ENCODE data around the gene CDC42. TPM values are rescaled to one million over a fixed set of nuclear protein-coding genes. Genes with fewer than 3 reads are reported as not detected.

The CDC42 gene
- total and polyA plus RNA-seq, 2 of the 4 experiments (the other 2 are of a cell fraction): 162 to 609 TPM

DNA sequence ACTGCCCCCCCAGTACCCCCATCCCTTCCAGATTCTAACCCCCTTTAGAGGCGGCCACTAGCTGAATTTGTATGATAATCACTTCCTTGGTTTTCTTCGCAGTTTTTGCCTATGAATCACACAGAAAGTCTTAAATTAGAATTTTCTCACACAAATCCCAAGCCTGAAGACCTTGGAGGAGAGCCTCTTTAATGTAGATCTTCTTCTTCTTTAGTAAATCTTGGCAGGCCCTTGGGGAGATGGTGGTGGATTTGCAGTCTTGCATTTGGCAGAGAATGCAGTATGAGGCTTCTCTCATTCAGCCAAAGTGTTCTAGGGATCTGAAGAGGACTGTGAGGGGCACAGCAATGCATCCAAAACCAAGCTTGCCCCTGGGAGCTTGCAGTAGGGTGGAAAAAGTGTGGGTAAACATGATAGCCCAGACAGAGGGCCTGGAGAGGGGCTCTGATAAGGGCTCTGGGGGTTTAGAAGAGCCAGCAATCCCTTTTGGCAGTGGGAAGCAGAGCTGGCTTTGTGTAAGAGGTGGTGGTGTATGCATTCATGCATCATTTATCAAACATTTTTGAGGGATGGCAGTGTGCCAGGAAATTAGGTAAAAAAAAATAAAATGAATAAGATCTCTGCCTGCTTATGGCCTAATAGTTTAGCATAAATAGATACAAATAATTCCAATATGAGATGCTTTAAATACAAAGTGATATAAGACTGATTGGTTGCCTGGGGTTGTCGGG, 7.7 kb upstream of the CDC42 start:
- Histone ChIP-seq H4K91ac (ENCODE audit: insufficient read depth, low read depth, low read length) (no peak overlapping the region), H2BK20ac (ENCODE audit: low read depth, low read length) (no peak overlapping the region), H3K4me3 (ENCODE audit: insufficient read depth, low read depth, low read length) (no peak overlapping the region), H4K5ac (ENCODE audit: low read depth, low read length) (no peak overlapping the region), H3K36me3 (ENCODE audit: control insufficient read depth, insufficient read depth, low read length) (no peaks in the 10 kb centered on the region), H4K20me1 (ENCODE audit: insufficient read depth, low read length) (no peaks in the 10 kb centered on the region), H3K79me1 (ENCODE audit: low read depth in 1 of 2, low read length in 2 of 2) (no peaks in the 10 kb centered on the region), H2AFZ (replicated peaks; ENCODE audit: low read length, poor library complexity) (no peak overlapping the region), H3K9me3 (ENCODE audit: control insufficient read depth, insufficient read depth, low read length) (no peaks in the 10 kb centered on the region; the same call in 1 of the 2 replicates), H3K14ac (replicated peaks; ENCODE audit: low read depth, low read length) (0 out of 2 replicates have a peak overlapping the region, but pooled peaks have one; percentile 15), H3K4me1 (ENCODE audit: control insufficient read depth, insufficient read depth, low read length) (peaks cover 7% of the 10 kb centered on the region), H2BK15ac (ENCODE audit: low read depth, low read length) (no peak overlapping the region), H2AK5ac (ENCODE audit: low read depth, low read length) (no peak overlapping the region), H2AK9ac (replicated peaks; ENCODE audit: low read depth, low read length, poor library complexity) (no peak overlapping the region), H3K4ac (ENCODE audit: low read depth, low read length) (no peak overlapping the region), H3K56ac (ENCODE audit: extremely low read depth, insufficient read depth, low read length) (no peak overlapping the region), H2BK5ac (ENCODE audit: low read depth, low read length, poor library complexity, severe bottlenecking) (no peak overlapping the region), H3K27ac (ENCODE audit: insufficient read depth, low read length) (no peak overlapping the region), H3K9me1 (ENCODE audit: insufficient read depth, low read length) (peaks cover 8% of the 10 kb centered on the region; the same call in 1 of the 2 replicates), H3K23ac (ENCODE audit: low read depth, low read length) (no peak overlapping the region), H3K4me2 (ENCODE audit: low read depth, low read length) (peak overlapping the region; percentile 7; the same call in 1 of the 2 replicates), H3K27me3 (ENCODE audit: control insufficient read depth, insufficient read depth, low read length) (0 out of 2 replicates have a peak, but pooled peaks cover 2% of the 10 kb centered on the region), H2BK120ac (ENCODE audit: low read depth, low read length) (no peak overlapping the region), H3K9ac (ENCODE audit: low read depth, low read length) (no peak overlapping the region), H4K8ac (ENCODE audit: low read depth in 2 of 2, low read length in 2 of 2) (no peak overlapping the region), H3K18ac (ENCODE audit: low read depth, low read length) (no peak overlapping the region)
- DNase-seq (peak; percentile 69), ATAC-seq (ENCODE audit: low read depth) (peak; percentile 57)
- 60% methylated on average over 1 of the region's 3 CpGs; no CpG with 5 or more reads in 1 of the 2 experiments for WGBS, 2 experiments (ENCODE audit: extremely low coverage in 2 of 2, insufficient read length in 1 of 2)
- in situ Hi-C loops (cut with MboI; ENCODE audit: low sequenced_read_pairs): no loop called here
- dilution Hi-C loops (cut with HindIII; ENCODE audit: low sequenced_read_pairs, unreplicated experiment): no loop called here
- ChIA-PET POLR2A (ENCODE audit: unreplicated experiment) (no interaction called here), CTCF (no interaction called here)
- intact Hi-C loops (cut with micrococcal nuclease): no loop called here
- BruUV-seq (replicated peaks): no TSS peak
- TF ChIP-seq FOS (IDR thresholded peaks at IDR 0.05; ENCODE audit: low read depth, low read length) (no peak), CTCF (conservative IDR thresholded peaks at IDR 0.05; ENCODE audit: low read depth, low read length) (no peak), NFE2L2 (IDR thresholded peaks at IDR 0.05; ENCODE audit: low read depth, low read length) (no peak), RCOR1 (IDR thresholded peaks at IDR 0.05; ENCODE audit: insufficient replicate concordance, low read length) (no peak), RAD21 (IDR thresholded peaks at IDR 0.05; ENCODE audit: low read length) (no peak), MAFK (IDR thresholded peaks at IDR 0.05; ENCODE audit: low read depth, low read length) (no peak), MXI1 (IDR thresholded peaks at IDR 0.05; ENCODE audit: borderline replicate concordance, low read depth, low read length) (no peak), BHLHE40 (IDR thresholded peaks at IDR 0.05; ENCODE audit: low read depth, low read length) (no peak), USF2 (IDR thresholded peaks at IDR 0.05; ENCODE audit: low read depth, low read length) (no peak), MAZ (IDR thresholded peaks at IDR 0.05; ENCODE audit: borderline replicate concordance, low read depth, low read length) (no peak), CHD1 (IDR thresholded peaks at IDR 0.05; ENCODE audit: low read depth, low read length) (no peak), POLR2A (IDR thresholded peaks at IDR 0.05; ENCODE audit: low read depth, low read length) (no peak), CEBPB (IDR thresholded peaks at IDR 0.05; ENCODE audit: low read depth, low read length) (no peak; the same call in 1 of the 2 replicates), SMC3 (IDR thresholded peaks at IDR 0.05; ENCODE audit: low read depth, low read length) (no peak)
- TF ChIP-seq, protein P1, sequence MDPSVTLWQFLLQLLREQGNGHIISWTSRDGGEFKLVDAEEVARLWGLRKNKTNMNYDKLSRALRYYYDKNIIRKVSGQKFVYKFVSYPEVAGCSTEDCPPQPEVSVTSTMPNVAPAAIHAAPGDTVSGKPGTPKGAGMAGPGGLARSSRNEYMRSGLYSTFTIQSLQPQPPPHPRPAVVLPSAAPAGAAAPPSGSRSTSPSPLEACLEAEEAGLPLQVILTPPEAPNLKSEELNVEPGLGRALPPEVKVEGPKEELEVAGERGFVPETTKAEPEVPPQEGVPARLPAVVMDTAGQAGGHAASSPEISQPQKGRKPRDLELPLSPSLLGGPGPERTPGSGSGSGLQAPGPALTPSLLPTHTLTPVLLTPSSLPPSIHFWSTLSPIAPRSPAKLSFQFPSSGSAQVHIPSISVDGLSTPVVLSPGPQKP (IDR thresholded peaks at IDR 0.05; ENCODE audit: borderline replicate concordance, low read depth, low read length): no peak

Data from IMR-90 (cell line).